DMS79 (cell line): Measurements from ENCODE around the gene PAFAH2.
"Not testable (repeated sequence)": the region's sequence is repeated elsewhere in the genome, so short reads cannot be mapped to it uniquely, and the experiment has no call there.

ENCODE experiments used
- DNase-seq: peaks from one replicate; lab custom pipeline; 2025; lab: John Stamatoyannopoulos, UW

PAFAH2 gene

DNA sequence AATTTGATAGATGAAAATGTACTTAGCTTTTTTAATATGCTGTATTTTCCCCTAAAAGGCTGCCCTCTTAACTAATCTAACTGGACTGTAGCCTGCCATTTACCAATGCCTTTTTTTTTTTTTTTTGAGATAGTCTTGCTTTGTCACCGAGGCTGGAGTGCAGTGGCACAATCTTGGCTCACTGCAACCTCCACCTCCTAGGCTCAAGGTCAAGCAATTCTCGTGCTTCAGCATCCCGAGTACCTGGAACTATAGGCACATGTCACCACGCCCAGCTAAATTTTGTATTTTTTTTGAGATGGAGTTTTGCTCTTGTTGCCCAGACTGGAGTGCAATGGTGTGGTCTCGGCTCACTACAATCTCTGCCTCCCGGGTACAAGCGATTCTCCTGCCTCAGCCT lies 18.7 kb downstream of the PAFAH2 start:
- no peak for DNase-seq

DNA sequence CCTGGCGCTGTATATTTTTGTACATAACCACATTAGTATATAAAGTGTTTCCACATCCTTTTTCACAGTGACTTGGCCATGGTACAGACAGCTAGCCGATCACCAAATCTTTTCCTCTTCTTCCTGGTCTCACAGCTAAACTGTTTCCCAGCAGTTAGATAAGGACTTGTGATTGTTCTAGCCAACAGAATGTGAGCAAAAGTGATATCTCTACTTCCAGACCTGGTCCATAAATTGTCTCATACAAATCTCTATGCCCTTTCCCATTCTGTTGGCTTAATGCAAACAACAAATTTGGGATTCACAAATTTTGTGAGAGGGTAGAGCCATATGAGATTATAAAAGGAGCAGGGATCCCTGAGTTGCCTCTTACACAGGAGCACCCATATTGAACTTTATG lies 19.5 kb downstream of the PAFAH2 start:
- DNase-seq = no peak

DNA sequence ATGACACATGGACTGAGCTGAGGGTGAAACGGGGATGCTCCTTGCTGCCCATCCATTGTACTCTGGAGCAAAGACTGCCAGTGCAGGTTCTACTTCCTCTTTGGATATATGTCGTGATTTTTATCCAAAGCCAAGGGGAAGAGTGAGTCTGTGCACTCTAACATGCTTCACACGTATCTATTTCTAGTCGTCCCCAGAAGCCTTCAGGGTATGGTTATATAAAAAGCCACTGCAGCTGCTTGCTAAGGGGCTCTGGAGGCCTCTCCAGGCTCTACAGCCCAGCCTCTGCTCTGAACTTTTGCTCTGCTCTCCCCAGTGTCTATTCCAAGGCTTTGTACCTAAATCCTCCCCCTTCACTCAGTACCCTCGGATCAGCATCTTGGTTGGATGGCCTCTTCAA lies 20.1 kb downstream of the PAFAH2 start:
- DNase-seq = no peak

DNA sequence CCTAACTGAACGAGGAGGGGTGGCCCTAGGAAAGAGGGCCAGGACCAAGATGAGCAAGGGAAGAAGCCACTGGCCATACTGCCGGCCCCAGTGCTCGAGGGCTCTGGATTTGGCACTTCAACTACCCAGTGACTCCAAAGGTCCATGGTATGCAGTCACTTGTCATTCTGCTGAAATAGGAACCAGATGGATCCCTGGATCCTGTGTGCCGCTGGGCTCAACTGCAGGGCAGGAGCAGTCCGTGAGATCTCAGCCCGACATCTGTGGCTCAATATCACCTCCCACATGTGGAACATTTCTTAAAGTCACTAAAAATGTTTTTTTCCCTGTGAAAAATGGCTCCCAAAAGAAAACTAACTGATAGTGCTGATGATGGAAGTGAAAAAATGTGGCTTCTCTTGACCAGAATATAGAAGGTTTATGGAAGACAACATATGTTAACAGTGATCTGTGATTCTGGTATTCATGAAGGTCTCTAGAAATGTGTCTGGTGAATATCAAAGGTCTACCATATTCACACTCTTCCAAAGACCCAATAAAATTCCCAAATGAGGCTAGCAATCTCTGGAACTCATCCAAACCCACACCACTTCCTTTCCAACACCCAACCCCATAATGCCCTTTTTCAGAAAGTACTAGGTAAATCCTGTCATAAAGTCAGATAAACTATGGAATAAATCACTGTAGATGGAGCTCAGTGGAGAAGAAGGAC lies 24.1 kb downstream of the PAFAH2 start:
- no peak for DNase-seq

DNA sequence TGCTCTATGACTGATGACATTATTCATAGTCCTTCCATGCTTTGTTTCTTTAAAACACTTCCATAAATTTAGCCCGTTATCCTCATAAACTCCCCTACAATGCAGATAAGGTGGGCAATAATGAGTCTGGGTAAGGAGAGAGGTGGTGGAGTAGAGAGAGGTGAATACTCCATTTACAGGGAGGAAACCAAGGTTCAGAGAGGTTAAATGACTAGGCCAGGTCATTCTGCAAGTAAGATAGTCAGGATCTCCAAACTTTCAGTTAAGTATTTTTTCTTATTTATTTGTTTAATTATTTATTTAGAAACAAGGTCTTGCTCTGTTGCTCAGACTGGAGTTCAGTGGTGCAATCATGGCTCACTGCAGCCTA lies 26.1 kb downstream of the PAFAH2 start:
- DNase-seq = no peak

DNA sequence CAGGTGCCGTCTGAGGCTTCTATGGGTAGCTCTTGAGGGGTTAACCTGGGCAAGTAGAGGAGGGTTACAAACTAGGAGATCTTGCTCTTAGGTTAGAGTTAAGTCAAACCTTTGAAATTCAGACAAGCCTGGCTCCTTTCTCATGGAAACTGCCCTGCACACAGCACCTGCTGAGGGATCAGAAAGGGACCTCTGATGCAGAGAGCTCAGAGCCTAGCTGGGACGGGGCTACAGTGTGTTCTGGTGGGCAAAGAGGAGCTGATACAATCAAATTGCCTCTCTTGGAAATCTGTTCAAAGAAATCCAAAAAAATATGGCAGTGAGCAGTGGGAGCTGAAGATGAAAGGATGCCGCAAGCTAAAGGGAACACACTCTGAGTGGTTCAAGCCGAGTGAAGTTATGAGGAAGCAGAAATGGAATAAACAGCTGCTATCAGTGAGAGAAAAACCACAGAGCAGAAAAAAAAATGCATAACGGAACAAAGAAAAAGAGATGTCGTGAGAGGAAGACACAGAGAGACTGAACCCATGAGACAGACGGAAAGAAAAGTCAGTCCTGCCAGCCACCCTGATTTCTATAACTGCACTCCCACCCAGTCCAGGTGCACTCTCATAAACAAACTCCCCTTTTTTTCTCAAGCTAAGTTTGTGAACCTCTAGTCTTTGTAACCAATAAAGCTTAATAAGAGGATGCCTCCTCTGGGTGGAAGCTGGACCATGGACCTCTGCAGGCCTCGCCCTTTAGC lies 26.6 kb downstream of the PAFAH2 start:
- DNase-seq = no peak

DNA sequence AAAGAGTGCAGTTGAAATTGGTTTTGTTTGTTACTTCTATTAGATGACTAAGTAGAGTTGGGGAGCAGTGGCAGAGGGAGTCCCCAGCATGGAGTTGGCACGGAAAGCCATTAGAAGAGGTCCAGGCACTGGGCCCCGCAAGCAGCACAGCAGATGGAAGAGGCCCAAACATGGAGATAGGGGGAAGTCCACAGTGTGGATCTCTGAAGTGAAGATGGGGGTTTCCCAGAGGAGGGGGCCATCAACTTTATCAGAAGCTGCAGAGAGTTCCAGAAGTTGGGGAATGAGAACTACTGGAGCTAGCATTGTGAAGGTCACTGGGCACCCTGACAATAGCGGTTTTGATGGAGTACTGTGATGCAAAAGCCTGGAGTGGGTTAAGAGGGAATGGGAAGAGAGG lies 30.6 kb downstream of the PAFAH2 start:
- DNase-seq = no peak

DNA sequence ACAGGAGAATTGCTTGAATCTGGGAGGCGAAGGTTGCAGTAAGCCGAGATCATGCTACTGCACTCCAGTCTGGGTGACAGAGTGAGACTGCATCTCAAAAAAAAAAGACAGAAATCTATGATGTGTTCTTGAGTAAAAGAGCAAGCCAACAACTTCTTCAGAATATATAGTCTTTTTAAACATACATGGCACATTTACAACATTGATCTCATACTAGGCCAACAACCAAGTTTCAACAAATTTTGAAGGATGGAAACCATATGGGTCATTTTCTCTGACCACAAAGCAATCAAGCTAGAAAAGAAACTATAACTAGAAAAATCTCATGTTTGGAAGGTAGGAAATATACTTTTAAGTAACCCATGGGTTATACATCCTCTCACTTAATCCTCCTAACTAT lies 38.3 kb downstream of the PAFAH2 start:
- DNase-seq = no peak

DNA sequence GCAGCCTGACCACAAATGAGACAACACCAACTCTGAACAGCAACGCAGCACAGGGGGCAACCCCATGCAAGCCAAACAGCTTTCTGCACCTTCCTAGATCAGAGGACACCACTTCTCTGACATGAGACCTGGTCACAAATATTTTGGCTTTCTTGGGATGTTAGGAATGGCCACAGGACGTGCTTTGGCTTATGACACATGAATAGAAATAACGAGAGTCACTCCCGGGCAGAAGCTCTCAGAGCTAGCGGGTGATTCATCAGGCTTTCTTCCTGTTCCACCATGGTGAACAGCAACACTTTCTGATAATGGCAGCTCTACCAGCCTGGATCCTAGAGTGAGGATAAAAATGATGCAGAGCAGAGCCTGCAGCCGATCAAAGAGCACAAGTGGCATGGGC lies 39.4 kb downstream of the PAFAH2 start:
- no peak for DNase-seq

DNA sequence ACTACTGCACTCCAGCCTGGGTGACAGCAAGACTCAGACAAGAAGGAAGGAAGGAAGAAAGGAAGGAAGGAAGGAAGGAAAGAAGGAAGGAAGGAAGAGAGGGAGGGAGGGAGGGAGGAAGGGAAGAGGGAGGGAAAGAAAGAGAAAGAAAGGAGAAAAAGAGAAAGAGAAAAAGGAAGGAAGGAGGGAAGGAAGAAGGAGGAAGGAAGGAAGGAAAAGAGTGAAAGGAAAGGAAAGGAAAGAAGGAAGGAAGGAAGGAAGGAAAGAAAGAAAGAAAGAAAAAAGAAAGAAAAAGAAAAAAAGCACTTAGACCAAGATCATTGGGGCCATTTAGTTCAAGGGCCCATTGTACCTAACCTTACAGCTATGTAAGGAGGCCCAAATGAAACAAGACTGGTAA lies 42.3 kb downstream of the PAFAH2 start:
- DNase-seq = no peak

DNA sequence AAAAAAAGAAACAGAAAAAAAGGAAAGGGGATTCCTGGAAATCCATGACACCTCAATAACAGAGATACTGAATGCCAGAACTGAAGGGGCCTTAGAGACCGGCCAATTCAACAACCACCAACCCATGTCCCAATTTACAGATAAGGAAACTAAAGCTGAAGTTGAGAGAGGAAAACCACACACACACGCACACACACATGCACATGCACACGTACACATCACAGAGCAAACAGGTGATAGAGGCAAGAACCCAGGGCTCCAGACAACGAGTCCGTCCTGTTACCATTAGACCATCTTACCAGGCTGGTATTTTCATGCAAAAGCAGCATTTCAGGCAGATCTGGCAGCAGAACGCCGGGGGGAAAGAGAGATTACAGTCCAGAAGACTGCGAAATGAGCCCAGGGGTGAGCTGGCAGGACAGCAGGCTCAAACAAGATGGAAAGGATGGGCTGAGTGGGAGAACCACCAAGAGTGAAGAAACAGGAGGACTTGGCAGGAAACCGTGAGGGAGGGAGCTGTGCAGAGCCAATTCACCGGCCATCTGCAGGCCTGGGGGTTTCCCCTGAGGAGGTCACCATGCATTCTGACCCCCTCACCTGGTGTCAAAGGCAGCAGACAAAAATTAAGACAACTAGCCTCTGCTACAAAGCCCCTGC lies 43.5 kb downstream of the PAFAH2 start:
- no peak for DNase-seq

DNA sequence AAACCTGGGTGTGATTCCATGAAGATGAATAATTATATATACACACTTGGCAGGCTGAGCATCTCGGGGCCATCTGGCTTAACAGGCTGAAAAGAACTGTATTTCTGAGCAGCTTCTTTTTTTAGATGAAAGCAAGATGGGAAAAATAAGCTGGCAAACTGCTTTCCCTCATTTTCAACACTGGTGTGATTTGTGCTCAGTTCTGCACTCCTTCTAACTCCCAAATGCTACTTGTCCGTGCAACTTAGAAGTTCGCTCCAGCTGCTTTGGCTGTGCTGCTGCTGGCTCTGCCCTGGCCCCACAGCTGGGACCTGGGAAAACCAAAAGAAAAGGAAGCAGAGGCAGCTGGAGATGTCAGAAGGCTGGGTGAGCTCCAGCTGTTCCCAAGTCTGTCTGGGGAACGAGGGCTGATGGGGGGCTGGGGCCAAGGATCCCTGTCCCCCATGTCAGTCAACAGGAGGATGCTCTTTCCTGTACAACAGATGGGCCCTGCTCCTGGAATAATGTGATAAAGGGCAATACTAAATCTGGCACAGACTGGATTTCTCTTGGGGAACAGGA lies 44.9 kb downstream of the PAFAH2 start:
- no peak for DNase-seq

DNA sequence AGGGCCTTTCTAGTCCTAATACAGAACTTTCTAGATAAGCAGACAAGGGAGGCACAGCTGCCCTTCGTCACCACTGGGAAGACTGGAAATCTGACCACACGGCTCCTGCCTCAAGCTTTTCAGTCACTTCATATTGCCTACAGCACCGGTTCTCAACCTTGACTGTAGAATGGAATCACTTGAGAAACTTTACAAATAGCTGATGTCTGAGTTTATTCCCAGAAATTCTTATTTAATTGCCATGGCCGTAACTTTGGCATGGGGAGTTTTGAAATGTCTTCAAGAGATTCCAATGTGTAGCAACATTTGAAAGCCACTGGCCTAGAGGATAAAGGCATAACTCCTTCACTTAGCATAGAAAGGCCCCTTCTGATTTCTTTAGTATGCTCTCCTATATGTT lies 49.2 kb downstream of the PAFAH2 start:
- no peak for DNase-seq

DNA sequence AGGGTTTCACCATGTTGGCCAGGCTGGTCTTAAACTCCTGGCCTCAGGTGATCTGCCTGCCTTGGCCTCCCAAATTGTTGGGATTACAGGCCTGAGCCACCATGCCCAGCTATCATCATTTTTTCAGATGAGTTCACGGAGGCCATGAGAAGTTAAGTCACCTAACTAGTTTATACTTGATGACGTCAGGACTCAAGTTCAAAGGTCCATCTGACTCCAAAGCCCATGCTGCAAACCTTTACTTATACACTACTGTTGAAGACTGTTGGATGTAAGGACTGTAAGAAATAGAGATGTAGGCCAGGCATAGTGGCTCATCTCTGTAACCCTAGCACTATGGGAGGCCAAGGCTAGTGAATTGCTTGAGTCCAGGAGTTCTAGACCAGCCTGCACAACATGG lies 50.8 kb downstream of the PAFAH2 start:
- no peak for DNase-seq

DNA sequence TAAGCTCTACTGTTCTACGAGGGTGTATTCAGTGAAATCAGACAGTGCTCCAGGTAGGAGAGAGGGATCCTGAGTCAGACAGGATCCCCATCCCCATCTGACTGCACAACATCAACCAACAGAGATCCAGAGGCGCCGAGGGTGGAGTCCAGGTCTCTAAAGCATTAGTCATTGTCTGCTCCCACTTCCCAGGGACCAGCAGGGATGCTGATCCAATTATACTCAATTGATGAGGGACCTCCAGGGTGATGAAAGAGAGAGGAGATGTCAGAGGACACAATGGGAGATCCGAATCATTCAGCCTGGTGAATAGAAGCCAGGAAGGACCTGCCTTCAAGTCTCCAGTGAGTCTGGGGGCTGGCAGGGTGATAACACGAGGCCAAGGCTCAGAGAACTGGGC lies 52.1 kb downstream of the PAFAH2 start:
- no peak for DNase-seq

DNA sequence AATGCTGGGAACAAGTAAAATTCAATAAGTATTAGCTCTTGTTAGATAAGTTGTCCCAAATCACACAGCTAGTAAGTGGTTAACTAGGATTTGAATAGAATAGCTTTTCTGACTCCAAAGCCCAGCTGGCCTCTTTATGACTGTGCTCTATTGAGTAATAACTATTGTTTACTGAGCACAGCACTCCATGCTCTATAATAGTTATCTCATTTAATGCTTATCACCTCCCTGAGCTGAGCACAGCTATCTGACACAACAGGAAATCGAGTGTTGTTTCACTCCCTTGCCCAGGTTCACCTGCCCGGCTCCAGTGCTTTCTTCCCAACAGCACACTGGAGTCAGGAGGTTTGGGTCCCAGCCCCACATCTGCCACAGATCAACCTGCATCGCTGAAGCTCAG lies 52.9 kb downstream of the PAFAH2 start:
- no peak for DNase-seq

DNA sequence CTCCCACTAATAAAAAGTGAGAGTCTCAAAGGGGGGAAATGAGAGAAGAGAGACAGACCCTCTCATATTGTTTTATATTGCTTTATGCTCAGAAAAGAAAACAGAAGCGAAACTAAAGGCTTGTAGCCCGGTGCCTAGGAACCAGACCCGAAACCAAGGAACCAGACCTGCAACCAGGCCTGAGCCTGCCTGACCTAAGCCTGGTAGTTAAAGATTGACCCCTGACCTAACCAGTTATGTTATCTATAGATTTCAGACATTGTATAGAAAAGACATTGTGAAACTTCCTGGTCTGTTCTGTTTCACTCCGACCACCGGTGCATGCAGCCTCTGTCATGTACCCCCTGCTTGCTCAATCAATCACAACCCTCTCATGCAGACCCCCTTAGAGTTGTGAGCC lies 54.4 kb downstream of the PAFAH2 start:
- not testable (repeated sequence) for DNase-seq

DNA sequence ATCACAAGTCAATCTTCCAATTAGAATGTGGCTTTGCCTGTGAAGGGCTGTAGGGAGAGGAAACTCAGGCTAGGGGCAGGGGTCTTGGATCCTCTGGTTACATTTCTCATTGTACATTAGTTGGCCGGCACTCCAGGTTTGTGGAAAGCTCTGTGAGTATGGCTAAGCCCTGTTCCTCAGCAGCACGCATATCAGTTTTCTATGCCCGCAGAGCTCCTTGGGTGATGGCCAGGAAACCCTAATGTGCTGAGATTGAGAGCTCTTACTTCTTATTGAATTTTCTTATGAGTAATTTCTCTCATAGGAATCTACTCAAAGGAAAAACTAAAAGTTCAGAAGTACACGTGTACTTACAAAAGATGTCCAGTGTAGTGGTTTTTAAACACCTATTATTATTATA lies 60.9 kb downstream of the PAFAH2 start:
- peak; percentile 42 for DNase-seq

DNA sequence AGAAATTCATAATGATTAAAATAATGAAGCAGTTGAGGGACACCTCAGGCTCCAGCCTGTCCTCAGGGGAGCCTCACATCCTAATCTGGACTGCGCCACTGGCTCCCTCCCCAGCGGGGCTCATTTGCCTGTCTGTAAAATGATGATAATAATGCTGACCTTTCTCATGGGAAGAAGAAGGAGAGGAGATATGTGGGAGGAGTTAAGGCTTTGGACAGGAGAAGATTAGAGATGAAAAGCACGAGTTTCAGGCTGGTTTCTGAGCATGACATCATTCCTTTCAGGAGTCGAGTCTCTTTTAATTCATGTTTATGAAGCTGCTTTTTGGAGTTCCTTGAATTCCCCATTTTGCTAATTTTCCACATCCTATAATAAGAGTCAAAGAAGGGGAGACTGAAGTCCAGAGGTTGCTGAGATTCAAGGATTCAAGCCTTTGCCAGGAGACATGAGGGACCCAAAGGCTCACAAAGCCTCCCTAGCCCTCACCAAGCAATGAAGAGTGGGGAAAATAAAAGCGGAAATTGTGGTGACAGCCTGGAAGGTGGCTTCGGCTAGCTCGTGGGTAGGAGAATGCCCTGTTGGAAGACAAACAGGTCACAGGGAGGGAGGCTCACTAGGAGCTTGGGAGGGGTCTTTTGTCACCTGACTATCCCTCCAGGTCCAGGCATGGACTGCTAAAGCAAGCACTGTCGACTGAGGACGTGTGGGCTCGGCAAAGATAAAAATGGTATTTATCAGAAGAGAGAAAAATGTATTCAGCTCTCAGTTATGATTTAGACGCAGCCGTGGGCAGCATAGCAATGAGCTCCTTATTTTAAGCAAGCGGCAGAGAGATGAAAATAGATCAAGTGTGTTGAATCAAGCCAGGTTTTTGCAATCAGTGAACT lies 64.1 kb downstream of the PAFAH2 start:
- no peak for DNase-seq

DNA sequence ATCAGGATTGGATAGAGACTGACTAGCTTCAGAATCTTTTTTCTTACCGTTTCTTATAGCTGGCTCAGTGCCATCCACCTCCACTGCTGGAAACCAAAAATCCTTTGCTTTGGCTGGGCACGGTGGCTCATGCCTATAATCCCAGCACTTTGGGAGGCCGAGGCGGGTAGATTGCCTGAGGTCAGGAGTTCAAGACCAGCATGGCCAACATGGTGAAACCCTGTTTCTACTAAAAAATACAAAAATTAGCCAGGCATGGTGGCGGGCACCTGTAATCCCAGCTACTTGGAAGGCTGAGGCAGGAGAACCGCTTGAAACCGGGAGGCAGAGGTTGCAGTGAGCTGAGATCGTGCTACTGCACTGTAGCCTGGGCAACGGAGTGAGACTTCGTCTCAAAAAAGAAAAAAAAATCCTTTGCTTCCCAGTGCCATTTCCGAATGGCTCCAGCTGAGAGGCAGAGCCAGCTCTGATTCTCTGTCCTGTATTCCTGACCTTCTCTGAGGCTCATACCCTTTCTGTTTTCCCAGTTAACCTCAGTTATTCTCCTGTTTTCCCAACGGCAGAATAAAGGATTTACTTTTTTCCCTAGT lies 65.0 kb downstream of the PAFAH2 start:
- DNase-seq = not testable (repeated sequence)

DNA sequence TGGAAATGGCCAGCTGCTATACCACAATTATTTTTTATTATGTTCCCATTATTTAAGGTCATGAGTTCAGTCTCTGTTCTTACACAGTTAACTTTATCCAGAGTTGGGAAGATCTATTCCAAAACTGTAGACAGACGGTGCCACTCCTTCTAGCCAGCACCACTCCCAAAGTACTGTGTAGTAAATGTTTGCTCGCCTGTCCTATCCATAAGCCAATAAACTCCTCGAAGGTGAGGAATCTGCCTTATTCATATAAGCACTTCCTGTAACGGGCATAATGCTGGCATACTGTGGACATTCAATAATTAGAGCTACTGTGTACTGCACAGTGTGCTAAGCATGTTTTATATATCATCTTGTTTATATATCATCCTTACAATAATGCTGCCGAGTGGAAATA lies 65.5 kb downstream of the PAFAH2 start:
- no peak for DNase-seq

DNA sequence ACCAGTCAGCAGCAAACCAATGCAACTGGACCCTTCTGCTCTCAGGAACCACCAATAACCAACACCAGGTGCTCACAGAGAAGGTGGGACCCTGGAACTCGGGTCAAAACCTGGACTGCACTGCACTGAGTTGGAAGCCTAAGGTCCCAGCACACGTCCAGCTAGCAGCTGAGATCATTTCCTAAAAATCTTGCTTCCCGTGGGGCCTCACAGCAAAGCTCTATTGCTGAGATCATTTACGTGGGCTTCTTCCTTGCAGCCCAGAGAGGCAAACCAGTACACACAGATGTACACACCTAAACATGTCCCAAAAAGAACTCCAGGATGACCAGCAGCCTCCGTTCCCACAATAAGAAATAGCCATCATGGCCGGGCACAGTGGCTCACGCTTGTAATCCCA lies 68.8 kb downstream of the PAFAH2 start:
- DNase-seq = no peak
